ENCODE results near the gene RELN. TPM values are rescaled to one million over a fixed set of nuclear protein-coding genes. Genes with fewer than 3 reads are reported as not detected.
A peak's percentile ranks its signal among the peaks of the same experiment; 100 is the strongest.

The RELN gene
- total RNA-seq, 1 experiment from 2014 or later = 0.20 TPM

DNA sequence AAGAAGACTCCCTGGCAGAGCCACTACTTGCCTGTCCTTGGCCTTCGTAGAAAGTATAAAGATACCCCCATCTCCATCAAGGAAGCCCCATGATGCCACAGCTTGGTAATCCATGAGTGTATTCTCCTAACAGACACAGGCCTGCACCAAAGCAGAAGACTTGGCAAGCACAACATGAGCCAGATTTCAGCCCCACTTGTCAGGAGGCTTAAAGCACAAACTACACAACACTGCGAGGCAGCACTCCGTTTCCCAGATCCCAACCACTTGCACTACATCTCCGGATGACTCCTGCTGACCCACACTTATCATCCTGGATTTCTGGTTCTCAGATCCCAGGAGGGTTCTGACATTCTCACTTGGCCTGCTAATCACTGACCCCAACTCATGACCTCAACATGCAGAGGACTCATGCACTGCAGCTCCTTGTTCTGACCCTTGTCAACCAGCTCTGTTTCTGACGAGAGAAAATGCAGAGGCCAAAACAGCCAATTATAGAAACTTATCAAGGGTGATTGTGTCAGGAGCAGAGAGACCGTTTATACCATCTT lies 100.8 kb downstream of the RELN start:
- no peaks in the 10 kb centered on the region for H3K27me3 Mint-ChIP-seq (ENCODE audit: low read depth)
- TF ChIP-seq ESRRA (CRISPR knock-in tag; IDR thresholded peaks at IDR 0.05; ENCODE audit: borderline replicate concordance) (no peak), ZNF396 (CRISPR knock-in tag; IDR thresholded peaks at IDR 0.05; ENCODE audit: borderline replicate concordance) (no peak), EMX1 (CRISPR knock-in tag; IDR thresholded peaks at IDR 0.05) (no peak), ZNF138 (CRISPR knock-in tag; conservative IDR thresholded peaks at IDR 0.05) (no peak), GRHL2 (CRISPR knock-in tag; IDR thresholded peaks at IDR 0.05; ENCODE audit: insufficient replicate concordance, severe bottlenecking) (no peak), ETV6 (CRISPR knock-in tag; IDR thresholded peaks at IDR 0.05) (no peak), TP53 (CRISPR knock-in tag; IDR thresholded peaks at IDR 0.05) (no peak), ZNF423 (CRISPR knock-in tag; IDR thresholded peaks at IDR 0.05) (no peak), RORB (CRISPR knock-in tag; IDR thresholded peaks at IDR 0.05) (no peak), NFATC4 (CRISPR knock-in tag; IDR thresholded peaks at IDR 0.05) (no peak)
- TF ChIP-seq, protein P1, sequence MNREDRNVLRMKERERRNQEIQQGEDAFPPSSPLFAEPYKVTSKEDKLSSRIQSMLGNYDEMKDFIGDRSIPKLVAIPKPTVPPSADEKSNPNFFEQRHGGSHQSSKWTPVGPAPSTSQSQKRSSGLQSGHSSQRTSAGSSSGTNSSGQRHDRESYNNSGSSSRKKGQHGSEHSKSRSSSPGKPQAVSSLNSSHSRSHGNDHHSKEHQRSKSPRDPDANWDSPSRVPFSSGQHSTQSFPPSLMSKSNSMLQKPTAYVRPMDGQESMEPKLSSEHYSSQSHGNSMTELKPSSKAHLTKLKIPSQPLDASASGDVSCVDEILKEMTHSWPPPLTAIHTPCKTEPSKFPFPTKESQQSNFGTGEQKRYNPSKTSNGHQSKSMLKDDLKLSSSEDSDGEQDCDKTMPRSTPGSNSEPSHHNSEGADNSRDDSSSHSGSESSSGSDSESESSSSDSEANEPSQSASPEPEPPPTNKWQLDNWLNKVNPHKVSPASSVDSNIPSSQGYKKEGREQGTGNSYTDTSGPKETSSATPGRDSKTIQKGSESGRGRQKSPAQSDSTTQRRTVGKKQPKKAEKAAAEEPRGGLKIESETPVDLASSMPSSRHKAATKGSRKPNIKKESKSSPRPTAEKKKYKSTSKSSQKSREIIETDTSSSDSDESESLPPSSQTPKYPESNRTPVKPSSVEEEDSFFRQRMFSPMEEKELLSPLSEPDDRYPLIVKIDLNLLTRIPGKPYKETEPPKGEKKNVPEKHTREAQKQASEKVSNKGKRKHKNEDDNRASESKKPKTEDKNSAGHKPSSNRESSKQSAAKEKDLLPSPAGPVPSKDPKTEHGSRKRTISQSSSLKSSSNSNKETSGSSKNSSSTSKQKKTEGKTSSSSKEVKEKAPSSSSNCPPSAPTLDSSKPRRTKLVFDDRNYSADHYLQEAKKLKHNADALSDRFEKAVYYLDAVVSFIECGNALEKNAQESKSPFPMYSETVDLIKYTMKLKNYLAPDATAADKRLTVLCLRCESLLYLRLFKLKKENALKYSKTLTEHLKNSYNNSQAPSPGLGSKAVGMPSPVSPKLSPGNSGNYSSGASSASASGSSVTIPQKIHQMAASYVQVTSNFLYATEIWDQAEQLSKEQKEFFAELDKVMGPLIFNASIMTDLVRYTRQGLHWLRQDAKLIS (CRISPR knock-in tag; IDR thresholded peaks at IDR 0.05; ENCODE audit: borderline replicate concordance) = no peak
- TF ChIP-seq, protein P2, sequence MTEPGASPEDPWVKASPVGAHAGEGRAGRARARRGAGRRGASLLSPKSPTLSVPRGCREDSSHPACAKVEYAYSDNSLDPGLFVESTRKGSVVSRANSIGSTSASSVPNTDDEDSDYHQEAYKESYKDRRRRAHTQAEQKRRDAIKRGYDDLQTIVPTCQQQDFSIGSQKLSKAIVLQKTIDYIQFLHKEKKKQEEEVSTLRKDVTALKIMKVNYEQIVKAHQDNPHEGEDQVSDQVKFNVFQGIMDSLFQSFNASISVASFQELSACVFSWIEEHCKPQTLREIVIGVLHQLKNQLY (CRISPR knock-in tag; IDR thresholded peaks at IDR 0.05) = no peak
- no peak for ATAC-seq
- POLR2A ChIA-PET = no interaction called here
- DNase-seq (ENCODE audit: low spot score) = no peak
- H3K4me3 Mint-ChIP-seq = no peak overlapping the region
- H3K9me3 Mint-ChIP-seq = no peaks in the 10 kb centered on the region
- no peaks in the 10 kb centered on the region for H3K4me1 Mint-ChIP-seq
- CTCF ChIA-PET = no interaction called here
- H3K36me3 Mint-ChIP-seq = no peaks in the 10 kb centered on the region
- H3K27ac Mint-ChIP-seq = no peak overlapping the region

DNA sequence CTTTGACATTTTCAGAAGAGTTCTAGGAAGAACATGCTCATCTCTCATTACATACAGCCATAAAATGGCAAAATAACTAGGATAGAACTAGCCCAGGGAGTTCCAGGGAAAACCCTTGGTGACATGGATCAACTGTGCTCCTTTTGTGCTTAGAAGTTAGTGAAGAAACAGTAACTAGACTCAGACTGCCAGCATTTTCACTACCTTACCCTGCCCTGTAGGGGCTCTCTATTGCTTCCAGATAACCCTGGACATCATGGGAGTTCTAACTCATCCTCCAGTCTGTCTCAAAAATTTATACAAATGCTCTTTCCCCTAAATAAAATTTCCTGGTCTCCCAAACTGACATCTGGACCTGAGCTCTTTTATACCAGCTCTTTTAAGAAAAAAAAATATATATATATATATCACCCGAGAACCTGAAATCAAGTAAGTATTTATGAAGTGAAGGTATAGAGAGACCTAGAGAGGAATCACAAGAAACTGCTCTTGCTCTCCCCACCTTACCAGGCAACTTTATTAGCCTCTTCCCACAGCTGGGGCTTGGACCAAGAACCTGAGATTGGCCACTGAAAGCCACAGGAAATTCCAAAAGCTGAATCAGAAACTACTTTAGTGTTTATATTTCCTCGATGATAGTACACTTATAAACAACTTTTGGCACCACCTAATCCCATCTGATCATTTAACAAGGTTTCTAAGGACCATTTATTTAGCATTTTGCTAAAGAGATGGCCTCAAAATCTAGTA lies 101.4 kb downstream of the RELN start:
- ChIA-PET POLR2A (no interaction called here), CTCF (no interaction called here)
- peak; percentile 69 for ATAC-seq
- H3K36me3 Mint-ChIP-seq = no peaks in the 10 kb centered on the region
- no peak overlapping the region for H3K27ac Mint-ChIP-seq
- TF ChIP-seq JAZF1 (CRISPR knock-in tag; IDR thresholded peaks at IDR 0.05) (no peak), ZNF263 (CRISPR knock-in tag; IDR thresholded peaks at IDR 0.05; ENCODE audit: low read depth) (no peak), NFE2L1 (CRISPR knock-in tag; IDR thresholded peaks at IDR 0.05) (no peak), MXD4 (CRISPR knock-in tag; IDR thresholded peaks at IDR 0.05; ENCODE audit: borderline replicate concordance) (no peak), NR3C1 (CRISPR knock-in tag; conservative IDR thresholded peaks at IDR 0.05; ENCODE audit: low read depth) (no peak), GABPB1 (CRISPR knock-in tag; IDR thresholded peaks at IDR 0.05) (no peak), FOXP1 (CRISPR knock-in tag; IDR thresholded peaks at IDR 0.05; ENCODE audit: borderline replicate concordance) (no peak), ZNF396 (CRISPR knock-in tag; IDR thresholded peaks at IDR 0.05; ENCODE audit: borderline replicate concordance) (no peak)
- TF ChIP-seq, protein P3, sequence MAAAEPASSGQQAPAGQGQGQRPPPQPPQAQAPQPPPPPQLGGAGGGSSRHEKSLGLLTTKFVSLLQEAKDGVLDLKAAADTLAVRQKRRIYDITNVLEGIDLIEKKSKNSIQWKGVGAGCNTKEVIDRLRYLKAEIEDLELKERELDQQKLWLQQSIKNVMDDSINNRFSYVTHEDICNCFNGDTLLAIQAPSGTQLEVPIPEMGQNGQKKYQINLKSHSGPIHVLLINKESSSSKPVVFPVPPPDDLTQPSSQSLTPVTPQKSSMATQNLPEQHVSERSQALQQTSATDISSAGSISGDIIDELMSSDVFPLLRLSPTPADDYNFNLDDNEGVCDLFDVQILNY (CRISPR knock-in tag; IDR thresholded peaks at IDR 0.05) = no peak
- TF ChIP-seq, protein P4, sequence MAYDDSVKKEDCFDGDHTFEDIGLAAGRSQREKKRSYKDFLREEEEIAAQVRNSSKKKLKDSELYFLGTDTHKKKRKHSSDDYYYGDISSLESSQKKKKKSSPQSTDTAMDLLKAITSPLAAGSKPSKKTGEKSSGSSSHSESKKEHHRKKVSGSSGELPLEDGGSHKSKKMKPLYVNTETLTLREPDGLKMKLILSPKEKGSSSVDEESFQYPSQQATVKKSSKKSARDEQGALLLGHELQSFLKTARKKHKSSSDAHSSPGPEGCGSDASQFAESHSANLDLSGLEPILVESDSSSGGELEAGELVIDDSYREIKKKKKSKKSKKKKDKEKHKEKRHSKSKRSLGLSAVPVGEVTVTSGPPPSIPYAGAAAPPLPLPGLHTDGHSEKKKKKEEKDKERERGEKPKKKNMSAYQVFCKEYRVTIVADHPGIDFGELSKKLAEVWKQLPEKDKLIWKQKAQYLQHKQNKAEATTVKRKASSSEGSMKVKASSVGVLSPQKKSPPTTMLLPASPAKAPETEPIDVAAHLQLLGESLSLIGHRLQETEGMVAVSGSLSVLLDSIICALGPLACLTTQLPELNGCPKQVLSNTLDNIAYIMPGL (CRISPR knock-in tag; IDR thresholded peaks at IDR 0.05) = no peak
- TF ChIP-seq, protein P5, sequence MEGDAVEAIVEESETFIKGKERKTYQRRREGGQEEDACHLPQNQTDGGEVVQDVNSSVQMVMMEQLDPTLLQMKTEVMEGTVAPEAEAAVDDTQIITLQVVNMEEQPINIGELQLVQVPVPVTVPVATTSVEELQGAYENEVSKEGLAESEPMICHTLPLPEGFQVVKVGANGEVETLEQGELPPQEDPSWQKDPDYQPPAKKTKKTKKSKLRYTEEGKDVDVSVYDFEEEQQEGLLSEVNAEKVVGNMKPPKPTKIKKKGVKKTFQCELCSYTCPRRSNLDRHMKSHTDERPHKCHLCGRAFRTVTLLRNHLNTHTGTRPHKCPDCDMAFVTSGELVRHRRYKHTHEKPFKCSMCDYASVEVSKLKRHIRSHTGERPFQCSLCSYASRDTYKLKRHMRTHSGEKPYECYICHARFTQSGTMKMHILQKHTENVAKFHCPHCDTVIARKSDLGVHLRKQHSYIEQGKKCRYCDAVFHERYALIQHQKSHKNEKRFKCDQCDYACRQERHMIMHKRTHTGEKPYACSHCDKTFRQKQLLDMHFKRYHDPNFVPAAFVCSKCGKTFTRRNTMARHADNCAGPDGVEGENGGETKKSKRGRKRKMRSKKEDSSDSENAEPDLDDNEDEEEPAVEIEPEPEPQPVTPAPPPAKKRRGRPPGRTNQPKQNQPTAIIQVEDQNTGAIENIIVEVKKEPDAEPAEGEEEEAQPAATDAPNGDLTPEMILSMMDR (IDR thresholded peaks at IDR 0.05) = no peak
- no peaks in the 10 kb centered on the region for H3K4me1 Mint-ChIP-seq
- no peak overlapping the region for H3K4me3 Mint-ChIP-seq
- no peaks in the 10 kb centered on the region for H3K9me3 Mint-ChIP-seq
- H3K27me3 Mint-ChIP-seq (ENCODE audit: low read depth) = no peaks in the 10 kb centered on the region
- no peak for DNase-seq (ENCODE audit: low spot score)
